CD4-positive, alpha-beta T cell treated with Interleukin-17A for 1 hour (primary cell): ENCODE data around the gene PDLIM3.
"Not testable (repeated sequence)": the region's sequence is repeated elsewhere in the genome, so short reads cannot be mapped to it uniquely, and the experiment has no call there.

Source experiments
- DNase-seq: peaks from one replicate; pipeline ENCODE4 v3.0.0-alpha.2; 2020

PDLIM3 gene

GRCh38 chr4:185552254-185552653 is 16.9 kb upstream of the PDLIM3 start:
- DNase-seq, result no peak

- no peak for DNase-seq
Observed at GRCh38 chr4:185550933-185551332, 15.6 kb upstream of the PDLIM3 start.

GRCh38 chr4:185549095-185549639 is 13.9 kb upstream of the PDLIM3 start:
- DNase-seq, result no peak

GRCh38 chr4:185548587-185548986 is 13.3 kb upstream of the PDLIM3 start:
- DNase-seq, result no peak

GRCh38 chr4:185546335-185546734 is 11.0 kb upstream of the PDLIM3 start:
- no peak for DNase-seq

- DNase-seq, result no peak
Observed at GRCh38 chr4:185542626-185543315, 7.5 kb upstream of the PDLIM3 start.

- no peak for DNase-seq
Observed at GRCh38 chr4:185541251-185541727, 6.0 kb upstream of the PDLIM3 start.

- DNase-seq, result no peak
Observed at GRCh38 chr4:185540487-185541120, 5.3 kb upstream of the PDLIM3 start.

- DNase-seq, result no peak
Observed at GRCh38 chr4:185540040-185540439, 4.7 kb upstream of the PDLIM3 start.

- no peak for DNase-seq
Observed at GRCh38 chr4:185538806-185539205, 3.5 kb upstream of the PDLIM3 start.

GRCh38 chr4:185536411-185536709 is 1.1 kb upstream of the PDLIM3 start:
- DNase-seq, result no peak

- DNase-seq, result no peak
Observed at GRCh38 chr4:185535612-185536410, 504 bp upstream of the PDLIM3 start.

- DNase-seq, result no peak
Observed at GRCh38 chr4:185534511-185534865, 819 bp downstream of the PDLIM3 start.

- no peak for DNase-seq
Observed at GRCh38 chr4:185532795-185533324, 2.4 kb downstream of the PDLIM3 start.

GRCh38 chr4:185532293-185532692 is 3.0 kb downstream of the PDLIM3 start:
- no peak for DNase-seq

GRCh38 chr4:185531654-185532053 is 3.7 kb downstream of the PDLIM3 start:
- not testable (repeated sequence) for DNase-seq

- no peak for DNase-seq
Observed at GRCh38 chr4:185529413-185529812, 5.9 kb downstream of the PDLIM3 start.

GRCh38 chr4:185524888-185525863 is 10.1 kb downstream of the PDLIM3 start:
- no peak for DNase-seq

- DNase-seq, result no peak
Observed at GRCh38 chr4:185523862-185524261, 11.4 kb downstream of the PDLIM3 start.

GRCh38 chr4:185522451-185522850 is 12.9 kb downstream of the PDLIM3 start:
- no peak for DNase-seq

GRCh38 chr4:185520119-185520518 is 15.2 kb downstream of the PDLIM3 start:
- no peak for DNase-seq

- DNase-seq, result no peak
Observed at GRCh38 chr4:185518494-185518893, 16.8 kb downstream of the PDLIM3 start.
